MV-4-11 (cell line): Measurements from ENCODE around the gene DMRTB1.

Experiments used
- DNase-seq: peaks from one replicate; lab custom pipeline; 2025; lab: John Stamatoyannopoulos, UW

Gene DMRTB1

GRCh38 chr1:53508991-53509666 is 49.9 kb downstream of the DMRTB1 start:
- peak; percentile 55 for DNase-seq

- no peak for DNase-seq
Measured at GRCh38 chr1:53509775-53510174, 50.6 kb downstream of the DMRTB1 start.

GRCh38 chr1:53510215-53510614 is 51.0 kb downstream of the DMRTB1 start:
- DNase-seq: no peak

GRCh38 chr1:53511323-53511932 is 52.2 kb downstream of the DMRTB1 start:
- no peak for DNase-seq

- no peak for DNase-seq
Measured at GRCh38 chr1:53511933-53512806, 53.0 kb downstream of the DMRTB1 start.

GRCh38 chr1:53512807-53513755 is 53.9 kb downstream of the DMRTB1 start:
- no peak for DNase-seq

- DNase-seq: no peak
Measured at GRCh38 chr1:53513846-53514245, 54.6 kb downstream of the DMRTB1 start.

- no peak for DNase-seq
Measured at GRCh38 chr1:53514436-53514835, 55.2 kb downstream of the DMRTB1 start.

GRCh38 chr1:53516181-53516580 is 57.0 kb downstream of the DMRTB1 start:
- no peak for DNase-seq
